Neural progenitor cell (in vitro differentiated cells): ENCODE measurements around the gene PAFAH2. TPM values are rescaled to one million over a fixed set of nuclear protein-coding genes. Genes with fewer than 3 reads are reported as not detected.

ENCODE experiments used
- DNase-seq: peaks from one replicate; pipeline ENCODE4 v3.0.0-alpha.2; 2016; ENCODE audit warnings: low spot score
- H2AFZ ChIP-seq: fragments of 200-600 bp; sonication (generic); replicated peaks from 2 replicates; pipeline ENCODE4 v1.6.1; 2016; ENCODE audit warnings: antibody characterized with exemption
- H3F3A ChIP-seq: fragments of 200-600 bp; sonication (generic); 2 replicates; pipeline ENCODE4 v1.6.1; 2016; ENCODE audit warnings: antibody characterized with exemption, low read depth
- H3K27ac ChIP-seq: fragments of 200-600 bp; sonication (generic); 2 replicates; pipeline ENCODE4 v1.5.1; 2016; ENCODE audit warnings: mild to moderate bottlenecking
- H3K27me3 ChIP-seq: fragments of 200-600 bp; sonication (generic); 2 replicates; pipeline ENCODE4 v1.6.1; 2016; ENCODE audit warnings: mild to moderate bottlenecking, moderate library complexity
- H3K36me3 ChIP-seq: fragments of 200-600 bp; sonication (generic); 2 replicates; pipeline ENCODE4 v1.5.1; 2016
- H3K4me1 ChIP-seq: fragments of 200-600 bp; sonication (generic); 2 replicates; pipeline ENCODE4 v1.6.1; 2016; ENCODE audit warnings: mixed run types
- H3K4me2 ChIP-seq: fragments of 200-600 bp; sonication (generic); 2 replicates; pipeline ENCODE4 v1.6.1; 2016
- H3K4me3 ChIP-seq: fragments of 200-600 bp; sonication (generic); 2 replicates; pipeline ENCODE4 v1.5.1; 2016
- H3K79me2 ChIP-seq: fragments of 200-600 bp; sonication (generic); 2 replicates; pipeline ENCODE4 v1.6.1; 2016; ENCODE audit warnings: low read depth
- H3K9ac ChIP-seq: fragments of 200-600 bp; sonication (generic); 2 replicates; pipeline ENCODE4 v1.6.1; 2016
- H3K9me3 ChIP-seq: fragments of 200-600 bp; sonication (generic); 2 replicates; pipeline ENCODE4 v1.5.1; 2016; ENCODE audit warnings: low read depth
- H4K20me1 ChIP-seq: fragments of 200-600 bp; sonication (generic); 2 replicates; pipeline ENCODE4 v1.6.1; 2016; ENCODE audit warnings: low read depth
- H3K27ac Mint-ChIP-seq: 3 replicates; pipeline ENCODE4 v1.8.0; 2021; ENCODE audit warnings: mixed read lengths
- H3K27me3 Mint-ChIP-seq: 2 replicates; pipeline ENCODE4 v1.8.0; 2022; ENCODE audit warnings: low read depth, mild to moderate bottlenecking, inconsistent platforms, moderate library complexity, mixed read lengths; ENCODE audit not compliant: insufficient read depth
- H3K36me3 Mint-ChIP-seq: 3 replicates; pipeline ENCODE4 v1.8.0; 2021; ENCODE audit warnings: mixed read lengths
- H3K4me1 Mint-ChIP-seq: 3 replicates; pipeline ENCODE4 v1.8.0; 2021; ENCODE audit warnings: mixed read lengths
- H3K4me3 Mint-ChIP-seq: 3 replicates; pipeline ENCODE4 v1.8.0; 2021; ENCODE audit warnings: mild to moderate bottlenecking, moderate library complexity, mixed read lengths
- H3K9me3 Mint-ChIP-seq: 3 replicates; pipeline ENCODE4 v1.8.0; 2020; ENCODE audit warnings: mixed read lengths
- EZH2 ChIP-seq: fragments of 200-600 bp; sonication (generic); IDR thresholded peaks from 2 replicates; pipeline ENCODE4 v1.6.1; 2017; ENCODE audit warnings: antibody characterized with exemption, mild to moderate bottlenecking, moderate library complexity
- EZH2phosphoT487 ChIP-seq: fragments of 200-600 bp; sonication (generic); IDR thresholded peaks from 2 replicates; pipeline ENCODE4 v1.6.1; 2017; ENCODE audit warnings: antibody characterized with exemption
- total RNA-seq: library from RNA; depleted of rRNA; stranded (reverse); fragments of >200 nt; gene quantifications from 2 replicates; pipeline ENCODE4 v1.2.3, GENCODE V29; 2015; ENCODE audit warnings: low replicate concordance
- TF ChIP-seq, protein P1 (sequence below): fragments of 200-600 bp; sonication (generic); IDR thresholded peaks from 2 replicates; pipeline ENCODE4 v1.5.1; 2017; ENCODE audit warnings: antibody characterized with exemption, mild to moderate bottlenecking

The PAFAH2 gene
- total RNA-seq, 1 donor from 2014 or later, result 18.2 TPM

DNA sequence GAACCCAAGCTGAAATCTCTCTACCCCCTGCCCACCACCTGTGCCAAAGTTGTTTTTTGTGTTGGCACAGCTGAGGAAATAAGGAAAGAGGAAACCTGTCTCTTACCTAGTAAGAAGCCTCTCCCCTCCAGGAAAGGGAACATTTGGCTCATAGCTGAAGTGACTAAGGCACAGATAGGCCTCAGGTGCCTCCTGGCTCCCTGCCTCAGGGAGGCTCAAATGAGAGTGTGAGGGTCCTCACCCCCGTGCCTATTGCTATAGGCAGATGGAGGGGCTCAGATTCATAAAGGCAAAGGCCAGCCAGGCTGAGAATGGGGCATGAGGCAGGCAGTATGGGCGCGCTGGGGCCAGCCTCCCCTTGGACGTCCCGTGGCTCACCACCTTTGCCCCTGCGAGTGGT, 40.6 kb upstream of the PAFAH2 start:
- Mint-ChIP-seq H3K4me3 (no peak overlapping the region), H3K36me3 (no peaks in the 10 kb centered on the region), H3K27me3 (peaks cover 21% of the 10 kb centered on the region), H3K9me3 (no peaks in the 10 kb centered on the region), H3K4me1 (peaks cover 16% of the 10 kb centered on the region), H3K27ac (no peak overlapping the region)
- H3F3A ChIP-seq, result no peaks in the 10 kb centered on the region
- H3K9me3 ChIP-seq, result no peaks in the 10 kb centered on the region
- peaks cover 84% of the 10 kb centered on the region for H3K27me3 ChIP-seq
- peaks cover 5% of the 10 kb centered on the region for H3K4me1 ChIP-seq
- H3K36me3 ChIP-seq, result no peaks in the 10 kb centered on the region
- H2AFZ ChIP-seq, result no peak overlapping the region
- no peaks in the 10 kb centered on the region for H3K79me2 ChIP-seq
- no peaks in the 10 kb centered on the region for H4K20me1 ChIP-seq
- TF ChIP-seq EZH2, result no peak
- TF ChIP-seq, protein P1, sequence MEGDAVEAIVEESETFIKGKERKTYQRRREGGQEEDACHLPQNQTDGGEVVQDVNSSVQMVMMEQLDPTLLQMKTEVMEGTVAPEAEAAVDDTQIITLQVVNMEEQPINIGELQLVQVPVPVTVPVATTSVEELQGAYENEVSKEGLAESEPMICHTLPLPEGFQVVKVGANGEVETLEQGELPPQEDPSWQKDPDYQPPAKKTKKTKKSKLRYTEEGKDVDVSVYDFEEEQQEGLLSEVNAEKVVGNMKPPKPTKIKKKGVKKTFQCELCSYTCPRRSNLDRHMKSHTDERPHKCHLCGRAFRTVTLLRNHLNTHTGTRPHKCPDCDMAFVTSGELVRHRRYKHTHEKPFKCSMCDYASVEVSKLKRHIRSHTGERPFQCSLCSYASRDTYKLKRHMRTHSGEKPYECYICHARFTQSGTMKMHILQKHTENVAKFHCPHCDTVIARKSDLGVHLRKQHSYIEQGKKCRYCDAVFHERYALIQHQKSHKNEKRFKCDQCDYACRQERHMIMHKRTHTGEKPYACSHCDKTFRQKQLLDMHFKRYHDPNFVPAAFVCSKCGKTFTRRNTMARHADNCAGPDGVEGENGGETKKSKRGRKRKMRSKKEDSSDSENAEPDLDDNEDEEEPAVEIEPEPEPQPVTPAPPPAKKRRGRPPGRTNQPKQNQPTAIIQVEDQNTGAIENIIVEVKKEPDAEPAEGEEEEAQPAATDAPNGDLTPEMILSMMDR, result no peak
- no peak for TF ChIP-seq EZH2phosphoT487
- no peak overlapping the region for H3K4me3 ChIP-seq
- no peak overlapping the region for H3K27ac ChIP-seq
- no peak for DNase-seq
- H3K9ac ChIP-seq, result no peak overlapping the region
- no peak overlapping the region for H3K4me2 ChIP-seq

DNA sequence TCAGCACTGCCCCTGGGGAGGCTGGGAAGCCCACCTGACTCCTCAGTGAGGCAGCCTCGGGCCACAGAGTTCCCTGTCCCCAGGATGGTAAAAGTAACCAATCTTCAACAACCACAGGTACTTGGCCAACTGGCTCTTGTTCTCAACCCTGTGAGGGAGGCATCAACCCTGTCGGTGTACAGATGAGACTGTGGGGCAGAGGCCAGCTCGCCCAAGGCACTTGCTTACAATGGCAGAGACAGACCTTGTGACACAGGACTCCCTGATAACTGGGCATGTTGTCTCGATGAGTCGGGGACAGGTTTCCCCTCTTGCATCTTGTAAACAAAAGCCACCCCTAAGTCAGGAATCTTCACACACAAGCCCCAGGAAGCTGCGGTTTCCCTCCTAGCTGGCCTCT, 40.0 kb upstream of the PAFAH2 start:
- Histone ChIP-seq H4K20me1 (no peaks in the 10 kb centered on the region), H3F3A (no peaks in the 10 kb centered on the region), H3K79me2 (no peaks in the 10 kb centered on the region), H3K9me3 (no peaks in the 10 kb centered on the region), H3K4me2 (no peak overlapping the region), H3K27ac (no peak overlapping the region), H3K4me1 (peaks cover 5% of the 10 kb centered on the region), H2AFZ (no peak overlapping the region), H3K4me3 (no peak overlapping the region), H3K9ac (no peak overlapping the region), H3K36me3 (no peaks in the 10 kb centered on the region), H3K27me3 (peaks cover 84% of the 10 kb centered on the region)
- Mint-ChIP-seq H3K27ac (peak overlapping the region; percentile 63), H3K4me3 (no peak overlapping the region), H3K36me3 (no peaks in the 10 kb centered on the region), H3K27me3 (peaks cover 21% of the 10 kb centered on the region), H3K9me3 (no peaks in the 10 kb centered on the region), H3K4me1 (peaks cover 16% of the 10 kb centered on the region)
- DNase-seq, result no peak
- TF ChIP-seq EZH2phosphoT487, result no peak
- TF ChIP-seq, protein P1, result no peak
- no peak for TF ChIP-seq EZH2

DNA sequence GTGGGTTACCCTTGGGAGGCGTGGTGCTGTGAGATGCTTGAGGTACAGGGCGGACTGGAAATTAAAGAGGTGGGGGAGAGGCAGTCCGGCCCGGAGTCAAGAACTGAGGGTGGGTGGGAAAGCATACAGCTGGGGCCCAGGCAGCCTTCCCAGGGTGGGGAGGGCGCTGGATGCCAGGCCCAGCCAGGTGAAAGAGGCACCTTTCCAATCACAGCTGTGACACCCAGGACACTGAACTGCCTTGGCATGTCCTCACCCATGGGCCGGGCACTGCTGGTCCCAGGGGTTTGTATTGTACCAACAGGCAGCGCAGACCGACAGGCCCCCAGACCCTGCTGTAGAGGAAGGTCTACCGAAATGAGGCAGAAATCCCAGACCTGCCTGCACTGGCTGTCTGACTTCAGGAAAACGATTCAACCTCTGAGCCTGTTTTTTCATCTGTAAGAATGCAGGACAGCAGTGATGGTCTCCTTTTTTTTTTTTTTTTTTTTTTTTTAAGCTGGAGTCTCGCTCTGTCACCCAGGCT, 39.0 kb upstream of the PAFAH2 start:
- Histone ChIP-seq H3K9ac (no peak overlapping the region), H3K79me2 (no peaks in the 10 kb centered on the region), H3K4me3 (no peak overlapping the region), H3K27me3 (peaks cover 73% of the 10 kb centered on the region), H3K36me3 (no peaks in the 10 kb centered on the region), H3F3A (no peaks in the 10 kb centered on the region), H2AFZ (no peak overlapping the region), H4K20me1 (no peaks in the 10 kb centered on the region), H3K4me1 (peaks cover 5% of the 10 kb centered on the region), H3K4me2 (no peak overlapping the region), H3K27ac (no peak overlapping the region), H3K9me3 (no peaks in the 10 kb centered on the region)
- H3K27me3 Mint-ChIP-seq, result peaks cover 18% of the 10 kb centered on the region
- H3K27ac Mint-ChIP-seq, result no peak overlapping the region
- peaks cover 16% of the 10 kb centered on the region for H3K4me1 Mint-ChIP-seq
- no peaks in the 10 kb centered on the region for H3K9me3 Mint-ChIP-seq
- H3K36me3 Mint-ChIP-seq, result no peaks in the 10 kb centered on the region
- no peak for DNase-seq
- TF ChIP-seq EZH2 (no peak), EZH2phosphoT487 (no peak)
- TF ChIP-seq, protein P1, result no peak
- peak overlapping the region; percentile 91 for H3K4me3 Mint-ChIP-seq
